Retinal pigment epithelial cell (primary cell): ENCODE data around the gene ISG15.

ENCODE experiments used
- DNase-seq: peaks from one replicate; pipeline ENCODE4 v3.0.0-alpha.2; 2010; ENCODE audit warnings: low read depth
- H3K4me3 ChIP-seq: 2 replicates; pipeline ENCODE4 v1.5.1; 2011; ENCODE audit warnings: mild to moderate bottlenecking, low read length, control low read depth, moderate library complexity
- TF ChIP-seq, protein P1 (sequence below): conservative IDR thresholded peaks from 2 replicates; pipeline ENCODE4 v1.5.1; 2011; ENCODE audit warnings: low read depth, low read length, control low read depth, inconsistent platforms

The ISG15 gene

DNA sequence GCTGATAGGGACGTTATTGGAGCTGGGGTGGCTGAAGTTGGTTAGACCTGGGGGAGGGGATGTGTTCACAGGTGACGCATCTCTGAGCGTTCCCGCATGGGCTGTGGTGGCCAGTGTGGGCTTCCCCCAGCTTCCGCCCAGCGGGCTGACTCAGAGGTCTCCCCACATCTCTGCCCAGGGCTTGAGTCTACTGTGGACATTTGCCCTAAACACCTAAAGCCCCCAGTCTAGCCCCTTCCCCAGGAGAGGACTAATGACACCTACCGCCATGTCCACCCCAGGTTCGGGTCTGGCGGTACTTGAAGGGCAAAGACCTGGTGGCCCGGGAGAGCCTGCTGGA lies 8.6 kb downstream of the ISG15 start:
- DNase-seq = no peak
- peak overlapping the region; percentile 72 for H3K4me3 ChIP-seq
- TF ChIP-seq, protein P1, sequence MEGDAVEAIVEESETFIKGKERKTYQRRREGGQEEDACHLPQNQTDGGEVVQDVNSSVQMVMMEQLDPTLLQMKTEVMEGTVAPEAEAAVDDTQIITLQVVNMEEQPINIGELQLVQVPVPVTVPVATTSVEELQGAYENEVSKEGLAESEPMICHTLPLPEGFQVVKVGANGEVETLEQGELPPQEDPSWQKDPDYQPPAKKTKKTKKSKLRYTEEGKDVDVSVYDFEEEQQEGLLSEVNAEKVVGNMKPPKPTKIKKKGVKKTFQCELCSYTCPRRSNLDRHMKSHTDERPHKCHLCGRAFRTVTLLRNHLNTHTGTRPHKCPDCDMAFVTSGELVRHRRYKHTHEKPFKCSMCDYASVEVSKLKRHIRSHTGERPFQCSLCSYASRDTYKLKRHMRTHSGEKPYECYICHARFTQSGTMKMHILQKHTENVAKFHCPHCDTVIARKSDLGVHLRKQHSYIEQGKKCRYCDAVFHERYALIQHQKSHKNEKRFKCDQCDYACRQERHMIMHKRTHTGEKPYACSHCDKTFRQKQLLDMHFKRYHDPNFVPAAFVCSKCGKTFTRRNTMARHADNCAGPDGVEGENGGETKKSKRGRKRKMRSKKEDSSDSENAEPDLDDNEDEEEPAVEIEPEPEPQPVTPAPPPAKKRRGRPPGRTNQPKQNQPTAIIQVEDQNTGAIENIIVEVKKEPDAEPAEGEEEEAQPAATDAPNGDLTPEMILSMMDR = no peak

DNA sequence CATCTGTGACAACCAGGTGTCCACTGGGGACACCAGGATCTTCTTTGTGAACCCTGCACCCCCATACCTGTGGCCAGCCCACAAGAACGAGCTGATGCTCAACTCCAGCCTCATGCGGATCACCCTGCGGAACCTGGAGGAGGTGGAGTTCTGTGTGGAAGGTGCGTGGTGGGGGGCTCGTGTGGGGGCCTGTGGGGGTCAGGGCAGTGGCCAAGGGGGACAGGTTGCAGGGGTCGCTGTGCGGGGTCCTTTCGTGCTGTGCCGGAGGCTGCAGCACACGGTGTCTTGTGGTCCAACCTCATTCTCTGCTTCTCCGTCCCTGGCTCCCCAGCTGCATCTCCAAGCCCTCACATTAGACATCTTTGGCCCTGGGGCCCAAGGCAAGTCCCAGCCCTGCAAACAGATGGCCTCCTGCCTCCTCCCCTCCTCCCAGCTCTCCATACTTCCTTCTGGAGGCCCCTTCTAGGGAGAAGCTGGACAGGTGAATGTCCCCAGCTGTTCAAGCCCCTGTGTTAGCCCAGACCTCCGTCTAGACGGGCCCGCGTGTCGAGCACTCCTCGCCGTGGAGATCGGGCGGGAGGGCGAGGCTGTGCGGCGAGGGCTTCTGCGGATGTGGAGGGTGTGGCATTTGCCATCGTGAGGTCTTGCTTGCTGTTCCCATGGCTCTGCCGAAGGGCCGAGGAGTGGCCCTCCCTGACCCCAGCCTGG lies 9.2 kb downstream of the ISG15 start:
- no peak for DNase-seq
- H3K4me3 ChIP-seq = no peak overlapping the region
- TF ChIP-seq, protein P1 = no peak

DNA sequence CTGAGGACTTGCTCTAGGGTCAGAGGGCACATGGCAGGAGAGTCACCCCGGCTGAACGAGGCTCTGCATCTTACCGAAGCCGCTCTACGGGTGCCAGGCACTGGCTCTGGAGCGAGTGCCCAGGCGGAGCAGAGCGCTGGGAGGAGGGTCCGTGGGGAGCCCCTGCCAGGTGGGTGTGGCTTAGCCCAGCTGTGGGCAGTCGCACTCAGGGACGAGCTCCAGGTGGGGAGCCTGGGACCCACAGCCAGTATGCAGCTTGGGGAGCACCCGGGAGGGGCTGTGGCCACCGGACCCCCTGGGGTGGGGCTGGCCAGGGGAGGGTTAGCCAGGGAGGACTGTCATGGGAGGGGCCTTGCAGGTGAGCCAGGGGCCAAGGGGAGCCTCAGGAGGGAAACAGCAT lies 10.4 kb downstream of the ISG15 start:
- DNase-seq = no peak
- peak overlapping the region; percentile 10 for H3K4me3 ChIP-seq
- TF ChIP-seq, protein P1 = no peak

DNA sequence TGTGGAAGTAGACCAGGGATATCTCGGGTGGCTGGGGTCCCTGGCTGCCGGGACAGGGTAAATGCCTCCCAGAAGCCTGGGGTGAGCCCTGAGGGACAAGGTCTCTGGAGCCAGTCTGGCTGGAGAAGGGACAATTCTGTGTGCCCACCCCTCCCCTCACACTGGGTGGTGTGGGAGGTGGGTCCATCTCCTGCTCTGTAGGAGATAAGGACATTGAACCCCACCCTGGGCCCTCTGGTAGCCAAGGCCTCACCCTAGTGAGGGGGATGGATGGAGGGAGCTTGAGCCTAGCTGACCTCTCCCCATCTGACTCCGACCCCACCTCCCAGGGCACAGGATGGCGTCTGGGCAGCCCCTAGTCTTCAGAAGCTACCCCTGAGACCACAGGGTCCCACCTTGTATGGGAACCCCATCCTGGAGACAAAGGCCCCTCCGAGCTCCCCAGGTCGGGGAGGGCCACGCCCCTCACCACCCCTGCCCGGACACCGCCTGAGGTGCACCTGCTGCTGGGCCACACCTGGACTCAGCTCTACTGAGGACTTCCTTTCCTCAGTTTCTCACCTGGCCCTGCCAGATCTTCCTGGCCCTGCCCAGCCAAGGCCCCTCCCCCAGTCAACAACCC lies 11.0 kb downstream of the ISG15 start:
- TF ChIP-seq, protein P1 = no peak
- peak overlapping the region; percentile 10 for H3K4me3 ChIP-seq
- DNase-seq = no peak

DNA sequence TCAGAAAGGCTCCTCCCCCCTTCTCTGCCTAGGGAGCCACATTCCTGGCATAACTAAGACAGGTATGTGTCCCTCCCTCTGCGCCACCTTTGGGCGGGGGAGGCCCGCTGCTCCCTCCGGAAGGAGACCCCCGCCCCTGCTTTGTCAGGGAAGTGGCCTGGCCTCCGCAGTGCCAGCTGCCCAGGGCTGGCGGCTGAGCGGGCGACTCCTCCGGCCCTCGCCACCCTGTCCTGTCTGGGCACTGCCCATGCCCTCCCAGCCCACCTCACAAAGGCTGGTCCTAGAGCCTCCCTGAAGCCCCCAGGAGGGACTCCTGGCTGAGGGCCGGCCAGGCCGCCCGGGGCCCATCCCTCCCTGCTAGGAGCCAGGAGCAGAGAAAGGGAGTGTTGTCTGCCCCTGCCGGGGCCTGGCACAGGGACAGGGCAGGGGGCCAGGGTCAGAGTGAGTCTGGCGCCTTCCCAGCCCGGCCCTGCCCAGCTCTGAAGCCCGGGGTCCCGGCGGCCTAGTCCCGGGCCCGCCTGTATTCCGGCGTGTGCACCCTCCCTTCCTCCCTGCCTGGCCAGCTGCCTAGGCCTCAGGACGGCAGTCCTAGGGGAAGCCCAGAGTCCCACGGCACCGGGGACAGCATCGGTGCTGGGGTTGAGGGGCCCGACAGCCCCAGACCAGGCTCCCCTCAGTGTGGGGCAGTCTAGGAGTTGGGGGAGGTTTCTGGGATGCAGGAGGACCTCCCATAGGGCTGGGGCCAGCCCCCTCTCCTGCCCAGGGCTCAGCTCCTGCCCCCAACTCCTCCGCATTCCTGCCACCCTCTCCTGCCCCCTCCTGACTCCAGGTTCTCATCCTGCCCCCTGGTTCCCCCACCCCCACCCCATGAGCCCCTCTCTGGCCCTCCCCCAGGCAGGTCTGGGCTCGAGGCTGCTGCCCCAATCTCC lies 11.7 kb downstream of the ISG15 start:
- TF ChIP-seq, protein P1 = no peak
- DNase-seq = peak; percentile 62
- H3K4me3 ChIP-seq = peak overlapping the region; percentile 36

DNA sequence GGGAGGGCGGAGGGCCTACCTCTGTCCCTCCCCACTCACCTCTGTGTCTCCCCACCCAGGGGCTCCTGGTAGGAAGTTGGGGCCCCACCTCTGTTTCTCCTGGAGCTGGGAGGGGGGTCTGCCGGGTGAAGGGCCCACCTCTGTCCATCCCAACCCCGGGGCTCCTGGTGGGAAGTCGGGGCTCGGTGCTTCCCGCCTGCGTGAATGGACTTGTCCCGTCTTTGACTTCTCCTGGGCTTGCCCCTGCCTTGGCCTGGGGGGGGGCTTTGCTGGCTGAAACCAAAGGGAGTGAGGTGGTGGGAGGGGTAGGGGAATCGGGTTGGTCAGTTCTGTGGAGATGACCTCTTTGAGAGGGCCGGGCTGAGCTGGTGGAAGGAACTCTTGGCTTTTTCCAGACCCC lies 12.4 kb downstream of the ISG15 start:
- DNase-seq = no peak
- TF ChIP-seq, protein P1 = no peak

More for the DNA sequence above, 12.4 kb downstream of the ISG15 start:
- no peak overlapping the region for H3K4me3 ChIP-seq
